ENCODE measurements around the gene TPCN2.
"Not testable (repeated sequence)": the region's sequence is repeated elsewhere in the genome, so short reads cannot be mapped to it uniquely, and the experiment has no call there.

The TPCN2 gene

DNA sequence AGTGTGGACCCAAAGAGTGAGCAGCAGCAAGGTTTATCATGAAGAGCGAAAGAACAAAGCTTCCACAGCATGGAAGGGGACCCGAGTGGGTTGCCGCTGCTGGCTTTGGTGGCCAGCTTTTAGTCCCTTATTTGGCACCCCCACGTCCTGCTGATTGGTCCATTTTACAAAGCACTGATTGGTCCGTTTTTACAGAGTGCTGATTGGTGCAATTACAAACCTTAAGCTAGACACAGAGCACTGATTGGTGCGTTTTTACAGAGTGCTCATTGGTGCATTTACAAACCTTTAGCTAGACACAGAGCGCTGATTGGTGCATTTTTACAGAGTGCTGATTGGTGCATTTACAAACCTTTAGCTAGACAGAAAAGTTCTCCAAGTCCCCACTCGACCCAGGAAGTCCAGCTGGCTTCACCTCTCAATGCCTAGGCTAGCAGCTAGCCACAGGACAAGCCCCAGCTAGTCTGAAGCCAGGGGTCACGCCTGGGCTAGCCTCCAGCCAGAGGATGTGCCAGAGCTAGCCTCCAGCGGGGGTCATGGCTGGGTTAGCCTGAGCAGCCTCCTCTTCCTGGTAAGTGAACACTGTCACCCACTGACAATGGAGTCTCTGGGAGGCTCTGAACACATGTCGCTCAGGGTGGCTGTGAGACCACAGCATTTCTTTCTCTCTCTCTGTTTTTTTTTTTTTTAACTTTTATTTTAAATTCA lies 100.8 kb downstream of the TPCN2 start:
- not testable (repeated sequence) for DNase-seq (ENCODE audit: low read depth, low spot score)

GRCh38 chr11:69150175-69150574 lies 101.4 kb downstream of the TPCN2 start:
- no peak for DNase-seq (ENCODE audit: low read depth, low spot score)

- no peak for DNase-seq (ENCODE audit: low read depth, low spot score)
These were observed 103.1 kb downstream of the TPCN2 start for GRCh38 chr11:69151836-69152235.

GRCh38 chr11:69152733-69153421 lies 104.1 kb downstream of the TPCN2 start:
- no peak for DNase-seq (ENCODE audit: low read depth, low spot score)

GRCh38 chr11:69153661-69154060 lies 104.9 kb downstream of the TPCN2 start:
- no peak for DNase-seq (ENCODE audit: low read depth, low spot score)

- no peak for DNase-seq (ENCODE audit: low read depth, low spot score)
These were observed 105.6 kb downstream of the TPCN2 start for GRCh38 chr11:69154211-69154913.

- DNase-seq (ENCODE audit: low read depth, low spot score) = no peak
These were observed 106.2 kb downstream of the TPCN2 start for GRCh38 chr11:69154938-69155301.

DNA sequence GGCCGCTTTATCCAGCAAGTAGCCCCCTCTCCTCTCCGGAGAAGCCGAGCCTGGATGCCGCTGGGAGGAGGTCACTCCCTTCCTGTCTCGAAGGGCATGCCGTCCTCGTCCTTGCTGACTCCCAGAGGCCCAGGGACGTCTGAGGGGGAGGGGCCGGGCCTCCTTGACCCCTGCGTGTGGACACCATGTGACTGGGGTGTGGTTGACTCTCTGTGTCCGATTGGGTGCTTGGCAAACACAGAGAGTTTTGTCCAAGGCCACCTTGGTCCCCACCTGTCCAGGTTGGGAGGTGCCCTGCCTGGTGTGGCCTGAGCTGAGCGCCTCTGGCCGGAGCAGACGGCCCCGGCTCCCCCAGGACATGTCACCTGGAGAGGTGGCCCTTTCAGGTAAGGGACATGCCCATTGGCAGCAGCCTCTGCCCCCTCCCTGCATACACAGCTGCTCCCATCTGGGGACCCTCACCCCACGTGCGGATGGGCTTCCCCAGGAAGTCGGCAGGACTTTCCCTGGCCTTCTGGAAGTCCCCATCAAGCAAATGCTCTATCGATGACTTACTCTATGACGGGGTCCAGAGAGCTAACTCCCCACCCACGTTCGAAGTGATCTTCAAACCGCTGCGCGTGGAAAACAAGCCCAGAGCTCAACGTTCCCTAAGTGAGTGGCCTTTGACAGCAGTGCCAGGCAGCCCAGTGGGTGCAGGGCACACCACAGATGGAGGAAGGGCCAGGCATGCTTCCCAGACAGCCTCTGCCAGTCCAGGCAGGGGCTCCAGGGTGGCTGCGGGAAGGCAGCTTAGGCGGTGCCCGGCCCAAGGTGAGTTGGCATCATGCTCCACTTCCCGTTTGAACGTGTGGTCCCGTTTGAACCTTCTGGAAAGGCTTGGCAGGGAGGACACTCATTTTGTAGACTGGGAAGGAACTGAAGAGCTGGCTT lies 106.8 kb downstream of the TPCN2 start, which contains the start of gene SMIM38:
SMIM38 (plus strand) TSS at position 634 of the 933 bp plus-strand sequence. CDS start 1,912 bp downstream, outside the sequence.
- no peak for DNase-seq (ENCODE audit: low read depth, low spot score)

DNA sequence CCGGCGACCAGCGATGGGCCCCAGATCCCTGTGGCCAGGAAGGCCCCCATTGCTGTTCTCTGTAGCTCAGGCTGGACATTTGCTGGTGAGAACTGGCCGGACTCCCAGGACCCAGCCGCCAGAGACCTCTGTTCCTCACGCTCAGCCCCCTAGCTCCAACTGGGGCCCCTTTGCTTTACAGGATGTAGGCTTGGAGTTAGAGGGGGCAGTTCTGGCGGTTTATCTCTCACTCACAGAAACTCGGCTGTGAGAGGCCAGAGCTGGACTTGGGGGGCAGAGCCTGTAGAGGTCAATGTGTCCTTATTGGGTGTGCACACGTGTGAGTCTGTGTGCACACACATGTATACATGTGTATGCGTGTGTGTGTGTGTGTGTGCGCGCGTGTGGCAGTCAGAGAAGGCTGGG lies 107.5 kb downstream of the TPCN2 start:
- DNase-seq (ENCODE audit: low read depth, low spot score) = no peak

DNA sequence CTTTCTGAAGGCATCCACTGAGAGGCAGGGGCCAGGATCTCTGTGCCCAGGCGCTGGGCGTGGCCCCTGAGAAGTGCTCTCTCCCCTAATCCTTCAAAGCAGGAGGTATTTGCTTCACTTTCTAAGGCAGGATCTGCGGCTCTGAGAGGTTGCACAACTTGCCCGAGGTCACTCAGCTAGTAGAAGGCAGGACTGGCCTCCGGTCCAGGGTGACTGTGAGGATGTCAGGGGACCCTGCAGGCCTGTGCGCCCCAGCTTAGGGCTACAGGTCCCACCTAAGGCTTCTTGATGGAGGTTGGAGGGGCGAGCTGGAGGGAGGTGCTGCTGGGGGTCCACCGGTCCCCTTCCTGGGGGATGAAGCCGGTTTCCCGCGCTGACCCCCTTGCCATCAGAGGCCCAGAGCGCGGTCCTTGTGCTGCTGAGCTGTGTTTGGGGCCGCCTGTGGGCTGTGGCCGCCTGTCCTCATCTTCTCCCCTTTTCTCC lies 108.0 kb downstream of the TPCN2 start:
- DNase-seq (ENCODE audit: low read depth, low spot score) = no peak

- no peak for DNase-seq (ENCODE audit: low read depth, low spot score)
These were observed 108.6 kb downstream of the TPCN2 start for GRCh38 chr11:69157156-69157821.

DNA sequence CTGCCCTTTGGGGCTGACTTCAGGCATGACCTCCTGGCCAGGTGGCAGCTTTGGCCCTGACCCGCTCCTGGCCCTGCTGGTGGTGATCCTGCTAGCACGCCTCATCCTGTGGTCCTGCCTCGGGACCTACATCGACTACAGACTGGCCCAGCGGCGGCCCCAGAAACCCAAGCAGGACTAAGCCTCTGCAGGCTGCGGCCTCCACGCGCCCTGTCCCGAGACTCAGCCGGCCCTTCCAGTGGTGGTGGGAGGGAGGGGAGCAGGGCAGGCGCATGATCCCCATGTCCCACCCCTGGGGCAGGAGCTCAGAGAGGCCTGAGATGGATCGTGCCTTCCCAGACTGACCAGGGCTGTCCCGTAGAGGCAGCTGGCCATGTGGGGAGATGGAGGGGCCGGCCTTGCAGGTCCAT lies 109.1 kb downstream of the TPCN2 start:
- DNase-seq (ENCODE audit: low read depth, low spot score) = no peak

DNA sequence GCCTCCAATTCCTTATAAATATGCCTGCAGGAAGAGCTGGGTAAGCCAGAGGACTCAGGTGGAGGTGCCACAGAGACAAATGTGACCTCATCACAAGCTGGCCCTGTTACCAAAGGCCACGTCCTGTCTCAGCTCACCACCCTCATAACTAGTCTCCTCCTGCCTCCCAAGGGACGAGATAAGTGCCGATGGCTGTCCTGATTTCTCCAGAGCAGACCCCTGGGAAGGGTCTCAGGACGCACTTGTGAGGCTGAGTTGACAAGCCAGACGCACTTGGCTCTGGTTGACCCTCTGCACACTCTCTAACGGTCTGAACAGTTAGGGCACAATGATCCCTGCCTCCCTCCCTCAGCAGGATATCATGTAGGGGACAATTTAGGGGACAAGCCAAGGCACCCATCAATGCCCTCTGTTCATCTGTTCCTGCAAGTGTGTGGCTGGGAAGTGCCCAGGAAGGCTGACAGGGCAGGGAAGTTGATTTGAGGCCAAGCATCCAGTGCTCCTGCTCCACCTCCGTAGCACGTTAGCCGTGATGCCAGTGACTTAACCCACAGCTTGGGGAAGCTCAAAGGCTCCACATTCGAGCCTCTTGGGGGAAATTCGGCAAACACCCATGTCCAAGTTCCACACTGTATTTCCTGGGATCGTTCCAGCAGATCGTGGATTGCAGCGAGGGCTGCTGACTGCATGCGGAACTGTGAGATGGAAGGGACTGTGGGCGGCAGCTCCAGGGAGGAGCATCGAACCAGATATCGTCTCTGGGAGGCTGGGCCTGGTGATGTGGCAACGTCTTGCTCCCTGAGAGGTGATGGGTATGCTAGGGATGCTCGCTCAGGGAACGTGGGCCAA lies 109.8 kb downstream of the TPCN2 start:
- DNase-seq (ENCODE audit: low read depth, low spot score) = no peak

DNA sequence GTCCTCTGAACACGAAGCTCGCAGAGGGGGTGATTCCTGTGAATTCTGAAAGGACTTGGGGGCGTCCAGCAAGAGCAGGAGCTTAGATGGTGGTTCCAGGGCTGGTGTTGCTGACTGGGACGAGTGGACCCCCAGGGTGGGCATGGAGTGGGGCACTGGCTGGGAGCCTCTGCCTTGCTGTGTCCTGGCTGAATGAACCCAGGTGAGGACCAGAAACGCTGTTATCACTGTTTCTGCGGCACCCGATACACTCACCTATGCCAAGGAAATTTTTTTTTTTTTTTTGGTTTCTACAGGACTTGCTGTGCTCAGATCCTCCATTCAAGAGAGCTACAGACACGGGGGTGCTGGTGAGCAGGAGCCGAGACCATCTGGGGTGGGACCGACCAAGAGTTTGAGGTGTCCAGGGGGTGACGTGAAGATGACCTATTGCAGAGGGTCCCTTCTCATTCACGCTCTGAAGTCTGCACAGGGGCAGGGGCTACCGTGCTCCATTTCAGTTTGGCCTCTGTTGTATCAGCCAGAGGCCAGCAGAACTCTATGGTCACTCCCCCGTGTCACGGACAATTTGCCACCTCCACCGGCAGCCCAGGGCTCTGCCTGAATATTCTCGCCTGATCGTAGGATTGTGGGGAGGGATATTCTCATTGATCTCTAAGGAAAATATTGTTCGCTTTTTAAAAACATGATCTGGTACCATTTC lies 110.6 kb downstream of the TPCN2 start:
- no peak for DNase-seq (ENCODE audit: low read depth, low spot score)

DNA sequence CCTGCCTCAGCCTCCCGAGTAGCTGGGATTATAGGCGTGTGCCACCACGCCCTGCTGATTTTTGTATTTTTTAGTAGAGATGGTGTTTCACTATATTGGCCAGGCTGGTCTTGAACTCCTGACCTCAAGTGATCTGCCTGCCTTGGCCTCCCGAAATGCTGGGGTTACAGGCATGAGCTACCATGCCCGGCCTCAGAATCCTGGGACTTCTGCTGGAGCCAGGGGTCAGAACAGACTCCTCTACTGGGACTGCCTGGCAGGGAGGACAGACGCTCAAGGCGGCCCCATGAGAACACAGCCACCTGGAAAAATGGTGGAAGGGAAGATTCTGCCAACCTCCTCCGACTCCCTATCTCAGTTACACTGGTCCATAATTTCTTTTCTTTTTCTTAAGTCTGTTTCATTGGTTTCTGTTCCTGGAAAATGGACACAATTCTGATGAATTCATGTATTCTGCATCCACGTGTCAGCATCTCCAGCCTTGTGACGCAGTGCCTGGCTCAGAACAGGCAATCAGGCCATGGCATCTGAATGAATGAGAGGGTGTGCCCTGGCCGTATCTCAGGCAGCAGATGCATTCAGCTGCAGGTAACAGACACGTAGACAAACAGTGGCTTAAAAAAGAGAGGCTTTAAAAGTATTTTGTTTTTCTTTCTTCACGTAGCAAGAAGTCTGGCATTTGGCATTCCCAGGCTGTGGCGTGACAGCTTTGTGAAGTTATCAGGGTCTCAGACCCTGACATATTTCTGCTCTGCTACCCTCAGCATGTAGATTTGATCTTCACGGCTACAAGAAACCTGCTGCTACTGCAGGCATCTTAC lies 111.8 kb downstream of the TPCN2 start:
- DNase-seq (ENCODE audit: low read depth, low spot score) = no peak

- DNase-seq (ENCODE audit: low read depth, low spot score) = no peak
These were observed 112.3 kb downstream of the TPCN2 start for GRCh38 chr11:69161117-69161407.

GRCh38 chr11:69162505-69162904 lies 113.8 kb downstream of the TPCN2 start:
- DNase-seq (ENCODE audit: low read depth, low spot score) = no peak

GRCh38 chr11:69163842-69164241 lies 115.1 kb downstream of the TPCN2 start:
- no peak for DNase-seq (ENCODE audit: low read depth, low spot score)

- no peak for DNase-seq (ENCODE audit: low read depth, low spot score)
These were observed 116.1 kb downstream of the TPCN2 start for GRCh38 chr11:69164824-69165223.
